Endothelial cell of umbilical vein (primary cell): Measurements from ENCODE around the gene ANKRD31. TPM values are rescaled to one million over a fixed set of nuclear protein-coding genes. Genes with fewer than 3 reads are reported as not detected.

Experiments used
- BruUV-seq: library from RNA; stranded (reverse); fragments of 400-500 nt; replicated peaks from 2 replicates; lab custom pipeline; 2021; lab: Mats Ljungman, UMichigan
- CTCF ChIA-PET: fragments of 300-600, 350-600 bp; sonication (Branson Sonifier 250); formaldehyde crosslinking; loops from one replicate; lab custom pipeline; 2021; ENCODE audit warnings: antibody characterized with exemption, inconsistent platforms; lab: Charles Lee
- POLR2A ChIA-PET: fragments of 300-600, 350-600 bp; sonication (Branson Sonifier 250); formaldehyde crosslinking; loops from one replicate; lab custom pipeline; 2021; ENCODE audit warnings: antibody characterized with exemption, inconsistent platforms; lab: Charles Lee
- DNase-seq: peaks from one replicate; pipeline ENCODE4 v3.0.0-alpha.2; 2011; ENCODE audit warnings: low read depth, low spot score
- FAIRE-seq: peaks from 2 replicates; lab custom pipeline; 2011; peaks lifted over from hg19 to GRCh38; lab: Jason Lieb, UNC
- H2AFZ ChIP-seq: 2 replicates; pipeline ENCODE4 v1.6.0; 2012; ENCODE audit warnings: low read depth, low read length, control low read depth, inconsistent platforms
- H3K27ac ChIP-seq: 2 replicates; pipeline ENCODE4 v1.5.1; 2011; ENCODE audit warnings: low read depth, mild to moderate bottlenecking, control low read depth, low read length, moderate library complexity; ENCODE audit not compliant: insufficient read depth
- H3K27me3 ChIP-seq, 2 experiments: 2 replicates each; pipeline versions ENCODE4 v1.6.0 to v1.6.1; 2011; ENCODE audit warnings: low read length in 2 of 2, mixed read lengths in 1 of 2; ENCODE audit not compliant: control insufficient read depth in 2 of 2, insufficient read depth in 2 of 2
- H3K36me3 ChIP-seq, 2 experiments: 2 replicates in 1 of 2; 3 replicates in 1 of 2; pipeline ENCODE4 v1.5.1; 2011; ENCODE audit warnings: low read length in 2 of 2, mild to moderate bottlenecking in 1 of 2, moderate library complexity in 1 of 2; ENCODE audit not compliant: control insufficient read depth in 2 of 2, insufficient read depth in 2 of 2; ENCODE audit errors: extremely low read depth in 1 of 2
- H3K4me1 ChIP-seq: 3 replicates; pipeline ENCODE4 v1.5.1; 2011; ENCODE audit warnings: mild to moderate bottlenecking, low read length; ENCODE audit not compliant: control insufficient read depth, insufficient read depth; ENCODE audit errors: extremely low read depth
- H3K4me2 ChIP-seq: 2 replicates; pipeline ENCODE4 v1.6.1; 2011; ENCODE audit warnings: low read length, control low read depth, mixed read lengths; ENCODE audit not compliant: insufficient read depth
- H3K4me3 ChIP-seq, 3 experiments: fragments of 200-600 bp in 1 of 3; sonication (generic), shearing (Covaris generic) in 1 of 3; replicated peaks in 1 of 3; 2 replicates each; pipeline ENCODE4 v1.5.1; 2011 to 2016; ENCODE audit warnings: control low read depth in 3 of 3, low read length in 3 of 3, mild to moderate bottlenecking in 2 of 3, inconsistent platforms in 1 of 3, low read depth in 1 of 3, moderate library complexity in 1 of 3; ENCODE audit not compliant: insufficient read depth in 1 of 3
- H3K79me2 ChIP-seq: 2 replicates; pipeline ENCODE4 v1.6.0; 2012; ENCODE audit warnings: low read length, inconsistent platforms; ENCODE audit not compliant: control insufficient read depth, insufficient read depth
- H3K9ac ChIP-seq: replicated peaks from 2 replicates; pipeline ENCODE3; 2011; ENCODE audit warnings: low read length, control low read depth; ENCODE audit not compliant: insufficient read depth; ENCODE audit errors: extremely low read depth
- H3K9me1 ChIP-seq: replicated peaks from 3 replicates; pipeline ENCODE4 v1.6.0; 2011; ENCODE audit warnings: mild to moderate bottlenecking, low read length; ENCODE audit not compliant: control insufficient read depth, insufficient read depth; ENCODE audit errors: extremely low read depth
- H3K9me3 ChIP-seq: replicated peaks from 2 replicates; pipeline ENCODE4 v1.5.1; 2012; ENCODE audit warnings: low read length, inconsistent platforms; ENCODE audit not compliant: control insufficient read depth, insufficient read depth
- H4K20me1 ChIP-seq: replicated peaks from 2 replicates; pipeline ENCODE3; 2011; ENCODE audit warnings: mild to moderate bottlenecking, low read length; ENCODE audit not compliant: control insufficient read depth, insufficient read depth; ENCODE audit errors: extremely low read depth
- CTCF ChIP-seq, 2 donors: IDR thresholded peaks; 1 replicate in 1 of 2; 2 replicates in 1 of 2; pipeline ENCODE4 v1.5.1; 2011; ENCODE audit warnings: low read length in 2 of 2, mild to moderate bottlenecking in 2 of 2, moderate library complexity in 2 of 2, control low read depth in 1 of 2, inconsistent platforms in 1 of 2, low read depth in 1 of 2; ENCODE audit not compliant: insufficient read depth in 1 of 2; ENCODE audit errors: extremely low read depth in 1 of 2
- EZH2 ChIP-seq: IDR thresholded peaks from 2 replicates; pipeline ENCODE4 v1.6.1; 2012; ENCODE audit warnings: borderline replicate concordance, low read depth, mild to moderate bottlenecking, moderate library complexity, low read length, inconsistent platforms; ENCODE audit not compliant: severe bottlenecking
- JUN ChIP-seq: IDR thresholded peaks from 2 replicates; pipeline ENCODE4 v1.6.1; 2011; ENCODE audit warnings: borderline replicate concordance, low read depth; ENCODE audit not compliant: insufficient read length, insufficient read depth
- MAX ChIP-seq: IDR thresholded peaks from 2 replicates; pipeline ENCODE4 v1.6.1; 2011; ENCODE audit not compliant: insufficient read depth, insufficient read length
- POLR2AphosphoS5 ChIP-seq: IDR thresholded peaks from 2 replicates; pipeline ENCODE4 v1.6.1; 2012; ENCODE audit warnings: low read depth, mild to moderate bottlenecking, control low read depth, low read length, moderate library complexity; ENCODE audit not compliant: insufficient read depth
- dilution Hi-C: fragments of 300-500 bp; cut with MboI; formaldehyde crosslinking; loops from one replicate; pipeline ENCODE4 v1.15.0; 2019; ENCODE audit warnings: low sequenced_read_pairs; ENCODE audit not compliant: extremely low pct_ligation_motif_present
- intact Hi-C: fragments of 100-400 bp; cut with micrococcal nuclease; formaldehyde crosslinking; loops from one replicate; pipeline ENCODE4 v1.10.0; 2022
- polyA plus RNA-seq, 4 experiments: library from polyadenylated mRNA; depleted of rRNA in 3 of 4; stranded (reverse) in 3 of 4; unstranded in 1 of 4; fragments of >200 nt; gene quantifications; 2 replicates each; pipeline versions ENCODE4 v1.2.1 to v1.2.3, GENCODE V29; 2011 to 2012; ENCODE audit warnings: missing spikeins in 1 of 4
- total RNA-seq: library from RNA; stranded (reverse); gene quantifications from 2 replicates; pipeline ENCODE4 v1.2.3, GENCODE V29; 2021

The ANKRD31 gene
- total and polyA plus RNA-seq, 2 donors (not counting 3 experiments of a cell fraction or from before 2014, with no cell fraction given): not detected

GRCh38 chr5:75050415-75050814 lies 186.3 kb downstream of the ANKRD31 start:
- H2AFZ ChIP-seq: no peak overlapping the region
- CTCF ChIA-PET: interaction anchor here (0.6 to 3.0 kb wide), 12 partner anchors 9 to 1533 kb away, joined by 3 to 15 read pairs (median 4); partner anchors contain the start of gene ANKRD31
- no peaks in the 10 kb centered on the region for H3K79me2 ChIP-seq
- no peak overlapping the region for H3K9ac ChIP-seq
- no peak overlapping the region for H3K27ac ChIP-seq
- peaks cover 14% of the 10 kb centered on the region for H3K4me1 ChIP-seq
- no peaks in the 10 kb centered on the region for H3K36me3 ChIP-seq
- no peaks in the 10 kb centered on the region for H3K9me3 ChIP-seq
- no peaks in the 10 kb centered on the region for H4K20me1 ChIP-seq
- DNase-seq (peak; percentile 3), FAIRE-seq (no peak)
- H3K4me3 ChIP-seq: no peak overlapping the region
- no peaks in the 10 kb centered on the region for H3K9me1 ChIP-seq
- BruUV-seq: no TSS peak
- POLR2A ChIA-PET: no interaction called here
- dilution Hi-C loops (no loop called here), intact Hi-C loops (loop anchor here (1.0 to 10.0 kb wide), 7 partner anchors 113 to 1127 kb away; partner anchors contain the start of genes ANKRD31 and POC5)
- peaks cover 0 to 3% of the 10 kb centered on the region in 2 experiments for H3K27me3 ChIP-seq
- TF ChIP-seq MAX: no peak
- no peak for TF ChIP-seq JUN
- TF ChIP-seq CTCF (IDR thresholded peaks at IDR 0.05; ENCODE audit: extremely low read depth in 1 of 2, insufficient read depth in 1 of 2, low read depth in 1 of 2, low read length in 2 of 2): peak; percentile 40
- TF ChIP-seq POLR2AphosphoS5: no peak
- no peak for TF ChIP-seq EZH2
- H3K4me2 ChIP-seq: no peak overlapping the region
